H9 (cell line): ENCODE results near the gene DTNA. TPM values are rescaled to one million over a fixed set of nuclear protein-coding genes. Genes with fewer than 3 reads are reported as not detected.

Experiments
- DNase-seq: peaks from one replicate; pipeline ENCODE4 v3.0.0-alpha.2; 2017
- H2AFZ ChIP-seq: one replicate; pipeline ENCODE4 v1.6.1; 2013; ENCODE audit warnings: mild to moderate bottlenecking, low read length, control low read depth, moderate library complexity
- H2AK5ac ChIP-seq: 2 replicates; pipeline ENCODE4 v1.6.1; 2013; ENCODE audit warnings: low read length, control low read depth, mixed read lengths; ENCODE audit not compliant: insufficient read length
- H2BK120ac ChIP-seq: one replicate; pipeline ENCODE4 v1.6.1; 2013; ENCODE audit warnings: low read depth, mild to moderate bottlenecking, low read length, control low read depth, inconsistent platforms; ENCODE audit not compliant: poor library complexity, severe bottlenecking
- H2BK12ac ChIP-seq: 2 replicates; pipeline ENCODE4 v1.6.1; 2013; ENCODE audit warnings: low read length, control low read depth, mixed read lengths, low read depth; ENCODE audit not compliant: insufficient read length
- H2BK15ac ChIP-seq: 2 replicates; pipeline ENCODE4 v1.6.1; 2013; ENCODE audit warnings: low read depth, low read length, control low read depth
- H2BK20ac ChIP-seq: one replicate; pipeline ENCODE4 v1.6.1; 2013; ENCODE audit warnings: low read depth, mild to moderate bottlenecking, low read length, control low read depth, inconsistent platforms; ENCODE audit not compliant: poor library complexity, severe bottlenecking
- H2BK5ac ChIP-seq: 2 replicates; pipeline ENCODE4 v1.6.1; 2013; ENCODE audit warnings: low read length, control low read depth, mixed read lengths; ENCODE audit not compliant: insufficient read length
- H3K14ac ChIP-seq: 2 replicates; pipeline ENCODE4 v1.6.1; 2013; ENCODE audit warnings: low read length, control low read depth; ENCODE audit not compliant: insufficient read depth
- H3K18ac ChIP-seq: 2 replicates; pipeline ENCODE4 v1.6.1; 2013; ENCODE audit warnings: low read depth, mild to moderate bottlenecking, mixed read lengths, low read length, control low read depth; ENCODE audit not compliant: insufficient read length
- H3K23ac ChIP-seq: 2 replicates; pipeline ENCODE4 v1.6.1; 2013; ENCODE audit warnings: low read length, control low read depth, mixed read lengths, low read depth; ENCODE audit not compliant: insufficient read length
- H3K23me2 ChIP-seq: 2 replicates; pipeline ENCODE4 v1.6.1; 2013; ENCODE audit warnings: low read depth, mild to moderate bottlenecking, mixed read lengths, low read length, control low read depth; ENCODE audit not compliant: insufficient read length, poor library complexity, severe bottlenecking
- H3K27ac ChIP-seq: 2 replicates; pipeline ENCODE4 v1.5.1; 2013; ENCODE audit warnings: low read length, control low read depth, mixed read lengths, low read depth; ENCODE audit not compliant: insufficient read length
- H3K27me3 ChIP-seq: 2 replicates; pipeline ENCODE4 v1.6.1; 2013; ENCODE audit warnings: low read length, control low read depth, inconsistent platforms; ENCODE audit not compliant: insufficient read depth
- H3K4ac ChIP-seq: 2 replicates; pipeline ENCODE4 v1.6.1; 2013; ENCODE audit warnings: low read depth, mild to moderate bottlenecking, control low read depth, inconsistent platforms, low read length, moderate library complexity
- H3K4me1 ChIP-seq: 2 replicates; pipeline ENCODE4 v1.6.1; 2013; ENCODE audit warnings: low read length, control low read depth, inconsistent platforms; ENCODE audit not compliant: insufficient read depth
- H3K4me2 ChIP-seq: 2 replicates; pipeline ENCODE4 v1.6.1; 2013; ENCODE audit warnings: low read length, control low read depth, mixed read lengths; ENCODE audit not compliant: insufficient read length, insufficient read depth
- H3K56ac ChIP-seq: 2 replicates; pipeline ENCODE4 v1.6.1; 2013; ENCODE audit warnings: low read depth, mild to moderate bottlenecking, mixed read lengths, low read length, control low read depth; ENCODE audit not compliant: insufficient read length
- H3K79me1 ChIP-seq: 2 replicates; pipeline ENCODE4 v1.6.1; 2013; ENCODE audit warnings: low read depth, mild to moderate bottlenecking, moderate library complexity, low read length, control low read depth, inconsistent platforms; ENCODE audit not compliant: insufficient read depth, poor library complexity, severe bottlenecking
- H3K79me2 ChIP-seq: 2 replicates; pipeline ENCODE4 v1.6.1; 2013; ENCODE audit warnings: low read length, control low read depth, inconsistent platforms; ENCODE audit not compliant: insufficient read depth
- H3K9ac ChIP-seq: 2 replicates; pipeline ENCODE4 v1.6.1; 2013; ENCODE audit warnings: low read length, control low read depth, mixed read lengths; ENCODE audit not compliant: insufficient read length; ENCODE audit errors: extremely low read depth
- H3K9me3 ChIP-seq: one replicate; pipeline ENCODE4 v1.6.1; 2013; ENCODE audit warnings: low read depth, low read length, inconsistent platforms; ENCODE audit not compliant: control insufficient read depth
- H3T11ph ChIP-seq: one replicate; pipeline ENCODE4 v1.6.1; 2013; ENCODE audit warnings: mild to moderate bottlenecking, low read length, control low read depth, inconsistent platforms
- H4K20me1 ChIP-seq: one replicate; pipeline ENCODE4 v1.6.1; 2013; ENCODE audit not compliant: control insufficient read depth, insufficient read length, insufficient read depth
- H4K5ac ChIP-seq: 2 replicates; pipeline ENCODE4 v1.6.1; 2013; ENCODE audit warnings: low read depth, mild to moderate bottlenecking, mixed read lengths, low read length, control low read depth; ENCODE audit not compliant: insufficient read length
- H4K8ac ChIP-seq: replicated peaks from 2 replicates; pipeline ENCODE4 v1.6.1; 2013; ENCODE audit warnings: low read length, control low read depth, mixed read lengths, low read depth; ENCODE audit not compliant: insufficient read length
- H4K91ac ChIP-seq: 2 replicates; pipeline ENCODE4 v1.6.1; 2013; ENCODE audit warnings: low read depth, mild to moderate bottlenecking, moderate library complexity, mixed read lengths, low read length, control low read depth; ENCODE audit not compliant: insufficient read length
- H3K27ac Mint-ChIP-seq, 3 experiments: 2 replicates in 2 of 3; 3 replicates in 1 of 3; pipeline ENCODE4 v1.8.0; 2020 to 2021; ENCODE audit warnings: mixed read lengths in 3 of 3, mild to moderate bottlenecking in 1 of 3, moderate library complexity in 1 of 3
- H3K27me3 Mint-ChIP-seq: 2 replicates; pipeline ENCODE4 v1.8.0; 2021; ENCODE audit warnings: low read depth, mild to moderate bottlenecking, moderate library complexity, mixed read lengths
- H3K36me3 Mint-ChIP-seq, 3 experiments: 2 replicates in 2 of 3; 3 replicates in 1 of 3; pipeline ENCODE4 v1.8.0; 2020 to 2021; ENCODE audit warnings: low read depth in 3 of 3, mixed read lengths in 3 of 3; ENCODE audit not compliant: insufficient read depth in 1 of 3
- H3K4me1 Mint-ChIP-seq, 2 experiments: 2 replicates each; pipeline ENCODE4 v1.8.0; 2020; ENCODE audit warnings: mixed read lengths in 2 of 2
- H3K4me3 Mint-ChIP-seq, 2 experiments: 2 replicates in 1 of 2; 3 replicates in 1 of 2; pipeline ENCODE4 v1.8.0; 2020 to 2021; ENCODE audit warnings: mild to moderate bottlenecking in 2 of 2, mixed read lengths in 2 of 2, moderate library complexity in 1 of 2
- H3K9me3 Mint-ChIP-seq, 2 experiments: 2 replicates in 1 of 2; 3 replicates in 1 of 2; pipeline ENCODE4 v1.8.0; 2020; ENCODE audit warnings: mild to moderate bottlenecking in 2 of 2, mixed read lengths in 2 of 2, moderate library complexity in 1 of 2
- CTCF ChIP-seq: fragments of 200-600 bp; sonication (generic); conservative IDR thresholded peaks from 3 replicates; pipeline ENCODE4 v1.8.0; 2021; ENCODE audit warnings: antibody characterized with exemption, mild to moderate bottlenecking
- whole genome bisulfite sequencing: extraction: QIAGEN DNeasy Blood & Tissue Kit; methylation state at CpG from one replicate; pipeline ENCODE4 v1.1.7; 2013; ENCODE audit warnings: missing lambda C conversion rate, low lambda C conversion rate, mixed read lengths; ENCODE audit not compliant: insufficient read length; ENCODE audit errors: extremely low coverage; 5-methylcytosine and 5-hydroxymethylcytosine counted together
- total RNA-seq: library from RNA; stranded (reverse); gene quantifications from 2 replicates; pipeline ENCODE4 v1.2.1, GENCODE V29; 2021

Gene DTNA
- total RNA-seq, 1 experiment from 2014 or later = 25.5 TPM

- H2BK120ac ChIP-seq = no peak overlapping the region
- no peaks in the 10 kb centered on the region for H4K20me1 ChIP-seq
- Mint-ChIP-seq H3K27ac (peak overlapping the region in 1 of 3 experiments; percentile 15; a peak in 2 of 7 replicates), H3K27me3 (no peaks in the 10 kb centered on the region; the same call in 1 of the 2 replicates), H3K4me1 (peaks cover 27 to 42% of the 10 kb centered on the region in 2 experiments), H3K9me3 (no peaks in the 10 kb centered on the region), H3K4me3 (no peak overlapping the region), H3K36me3 (no peaks in the 10 kb centered on the region; a peak in 1 of 7 replicates)
- no peak overlapping the region for H3K56ac ChIP-seq
- no peaks in the 10 kb centered on the region for H3K79me1 ChIP-seq
- no peak overlapping the region for H3K4ac ChIP-seq
- H3K4me1 ChIP-seq = peaks cover 14% of the 10 kb centered on the region; the same call in 1 of the 2 replicates
- H4K91ac ChIP-seq = no peak overlapping the region
- no peak overlapping the region for H2BK20ac ChIP-seq
- no peaks in the 10 kb centered on the region for H3K79me2 ChIP-seq
- no peak overlapping the region for H2BK5ac ChIP-seq
- no peak overlapping the region for H3K27ac ChIP-seq
- no peak overlapping the region for H3K9ac ChIP-seq
- no peak for DNase-seq
- H3T11ph ChIP-seq = no peak overlapping the region
- no peak overlapping the region for H3K18ac ChIP-seq
- no peaks in the 10 kb centered on the region for H3K23me2 ChIP-seq
- H3K23ac ChIP-seq = no peak overlapping the region
- H2AFZ ChIP-seq = no peak overlapping the region
- H3K14ac ChIP-seq = no peak overlapping the region
- no peaks in the 10 kb centered on the region for H3K27me3 ChIP-seq
- no peak overlapping the region for H2BK12ac ChIP-seq
- no peak overlapping the region for H3K4me2 ChIP-seq
- no peak overlapping the region for H4K5ac ChIP-seq
- no peaks in the 10 kb centered on the region for H3K9me3 ChIP-seq
- WGBS = no CpG with 5 or more reads among the region's 5 CpGs
- TF ChIP-seq CTCF = no peak
- H2AK5ac ChIP-seq = no peak overlapping the region
- no peak overlapping the region for H2BK15ac ChIP-seq
- no peak overlapping the region for H4K8ac ChIP-seq
Observed at GRCh38 chr18:34803877-34804400, 93.8 kb downstream of the DTNA start.
